ENCODE results near the gene PCBP4.
"Not testable (repeated sequence)": the region's sequence is repeated elsewhere in the genome, so short reads cannot be mapped to it uniquely, and the experiment has no call there.

The PCBP4 gene

DNA sequence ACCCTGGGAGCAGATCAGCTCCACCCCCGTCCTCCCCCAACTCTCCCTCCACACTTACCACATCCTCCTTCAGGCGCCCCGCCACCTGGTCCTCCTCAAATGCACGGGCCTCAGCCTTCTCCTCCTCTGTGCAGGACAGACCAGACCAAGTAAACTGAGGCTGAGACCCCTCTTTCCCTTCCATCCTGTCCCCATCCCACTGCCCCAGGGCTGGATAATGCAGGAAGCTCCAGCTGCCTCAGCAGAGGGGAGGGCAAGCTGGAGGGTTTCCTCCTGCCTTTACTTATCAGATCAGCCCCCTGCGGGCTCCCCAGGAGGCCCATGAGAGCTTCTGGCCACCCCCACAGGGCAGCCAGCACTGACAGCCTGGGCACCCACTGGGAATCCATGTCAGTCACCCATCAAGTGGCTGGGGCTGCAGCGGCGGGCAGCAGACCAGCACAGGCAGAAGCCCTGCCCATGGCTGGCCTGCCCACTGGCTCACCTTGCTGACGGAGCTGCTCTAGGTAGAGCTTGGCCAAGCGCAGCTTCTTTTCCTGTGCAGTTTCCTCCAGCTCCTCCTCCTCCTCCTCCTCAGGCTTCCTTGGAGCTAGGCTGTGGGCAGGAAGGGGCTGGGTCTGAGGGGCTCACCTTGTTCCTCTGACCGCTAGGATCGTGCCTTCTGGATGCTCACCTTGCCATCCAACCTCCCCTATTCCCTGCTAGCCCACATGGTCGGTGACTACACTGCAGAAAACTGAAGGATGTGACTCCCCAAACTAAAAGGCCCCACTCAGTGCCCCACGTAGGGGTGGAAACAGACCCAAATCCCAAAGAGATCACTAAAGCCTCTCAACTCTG lies 29.4 kb downstream of the PCBP4 start:
- DNase-seq: no peak

DNA sequence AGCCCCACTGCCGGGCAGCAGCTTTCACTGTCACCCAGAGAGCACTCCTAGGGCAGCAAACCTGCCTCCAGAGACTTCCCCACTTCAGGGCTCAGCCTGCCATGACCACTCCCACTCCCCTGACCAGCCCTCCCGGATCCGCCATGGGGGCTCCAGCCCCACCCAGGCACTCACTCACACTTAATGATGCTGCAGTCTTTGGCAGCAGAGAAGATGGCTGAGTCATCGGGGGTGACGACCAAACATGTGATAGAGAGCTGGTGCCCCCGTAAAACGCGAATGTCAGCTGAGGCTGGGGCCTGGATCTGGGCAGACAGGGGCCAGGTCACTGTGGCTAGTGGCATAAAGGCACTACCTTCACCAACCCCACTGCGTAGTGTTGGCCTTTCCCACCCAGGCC lies 30.2 kb downstream of the PCBP4 start:
- no peak for DNase-seq

DNA sequence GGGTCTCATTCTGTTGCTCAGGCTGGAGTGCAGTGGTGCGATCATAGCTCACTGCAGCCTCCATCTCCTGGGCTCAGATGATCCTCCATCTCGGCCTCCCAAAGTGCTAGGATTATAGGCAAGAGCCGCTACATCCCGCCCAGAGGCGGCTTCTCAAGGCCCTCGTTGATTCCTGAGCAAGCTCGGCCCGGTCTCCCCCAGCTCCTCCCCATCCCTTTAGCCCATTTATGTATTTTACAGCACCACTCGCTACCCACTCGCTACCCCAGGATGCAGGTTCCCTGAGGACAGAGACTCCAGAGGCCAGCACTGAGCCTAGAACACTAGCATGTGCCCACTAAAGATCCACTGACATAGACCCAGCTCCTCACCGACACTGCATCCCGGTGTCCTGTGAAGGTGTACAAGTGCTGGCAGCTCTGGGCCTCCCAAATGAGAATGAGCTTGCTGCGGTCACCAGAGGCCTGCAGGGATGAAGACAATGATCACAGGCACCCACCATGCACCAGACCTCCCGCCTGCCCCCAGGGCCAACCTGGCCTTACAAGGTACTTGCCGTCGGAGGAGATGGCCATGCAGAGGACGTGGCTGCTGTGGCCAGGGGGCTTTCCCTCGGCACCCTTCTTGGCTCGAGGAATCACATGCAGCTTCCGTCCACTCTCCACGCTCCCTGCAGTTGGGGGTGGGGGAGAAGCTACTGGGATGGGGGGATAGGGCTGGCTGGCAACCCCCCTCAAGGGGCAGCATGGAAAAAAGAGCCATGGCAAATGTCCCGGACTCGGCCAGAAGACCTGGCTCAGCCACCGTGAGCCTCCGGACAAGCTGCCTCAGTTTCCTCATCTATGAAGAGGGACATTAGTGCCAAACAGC lies 31.1 kb downstream of the PCBP4 start:
- no peak for DNase-seq

DNA sequence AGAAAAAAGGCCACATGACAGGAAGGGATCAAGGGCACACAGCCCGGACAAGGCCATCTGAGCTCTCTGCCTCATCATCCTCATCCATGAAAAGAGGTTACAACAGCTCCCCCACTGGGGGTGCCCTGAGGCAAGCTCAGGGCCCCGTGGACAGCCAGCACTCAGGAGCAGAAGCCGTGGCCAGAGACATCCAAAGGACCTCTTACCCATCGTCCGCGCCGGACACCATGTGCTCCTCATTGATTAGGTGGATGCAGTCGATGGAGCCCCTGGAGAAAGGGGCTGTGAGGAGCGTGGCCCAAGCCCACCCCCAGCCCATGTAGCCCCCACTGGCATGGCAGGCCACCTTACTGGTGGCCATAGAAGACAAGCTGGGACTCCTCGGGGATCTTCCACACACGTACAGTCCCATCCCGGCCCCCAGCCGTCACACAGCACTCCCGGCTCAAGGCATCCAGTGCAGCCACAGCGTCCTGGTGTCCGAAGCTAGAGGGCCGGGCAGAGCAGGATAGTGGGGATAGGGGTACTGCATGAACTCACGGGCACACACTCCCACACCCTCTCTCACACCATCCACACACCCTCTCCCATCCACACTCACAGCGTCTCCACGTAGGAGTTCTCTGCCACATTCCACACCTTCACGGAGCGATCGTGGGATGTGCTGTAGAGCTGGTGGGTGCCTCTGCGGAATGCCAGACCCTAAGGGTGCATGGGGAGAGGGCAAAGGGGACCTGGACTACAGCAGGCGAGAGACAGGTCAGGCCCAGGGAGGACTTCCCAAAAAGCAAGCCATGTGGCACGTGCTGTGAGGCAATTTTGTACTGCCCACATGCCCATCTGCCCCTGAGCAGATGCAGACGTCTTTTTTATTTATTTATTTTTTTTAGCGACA lies 32.0 kb downstream of the PCBP4 start:
- no peak for DNase-seq

DNA sequence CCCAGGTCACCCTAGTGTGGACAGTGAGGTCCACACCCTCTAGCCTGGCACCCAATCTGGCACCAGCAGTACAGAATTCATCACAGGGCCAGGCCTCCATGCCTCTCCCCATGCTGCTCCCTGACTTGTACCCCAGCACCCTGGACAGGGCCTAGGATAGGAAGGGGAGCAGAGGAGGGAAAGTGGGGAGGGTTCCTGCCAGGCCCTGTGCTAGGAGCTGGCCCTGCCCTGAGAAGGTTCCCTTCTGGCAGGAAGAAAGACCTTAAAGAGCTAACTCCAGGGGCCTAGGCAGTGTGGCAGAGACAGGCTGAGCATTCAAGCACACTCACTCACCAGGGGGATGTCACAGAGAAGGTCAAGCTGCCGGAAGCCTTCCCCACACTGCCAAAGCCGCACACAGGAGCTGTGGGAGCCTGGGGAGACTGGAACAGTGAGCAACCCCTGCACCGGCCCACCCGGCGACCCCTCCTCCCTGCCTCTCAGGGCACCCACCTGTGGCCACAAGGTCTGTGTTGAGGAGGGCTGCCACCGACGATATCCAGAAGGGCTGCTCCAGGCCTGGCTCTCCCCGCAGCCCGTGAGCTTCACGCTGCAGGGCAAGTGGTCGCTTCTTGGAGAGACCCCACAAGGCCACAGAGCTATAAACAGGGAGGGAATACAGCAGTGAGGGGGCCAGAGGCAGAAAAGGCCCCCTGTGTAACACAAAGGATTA lies 33.0 kb downstream of the PCBP4 start:
- DNase-seq: no peak

DNA sequence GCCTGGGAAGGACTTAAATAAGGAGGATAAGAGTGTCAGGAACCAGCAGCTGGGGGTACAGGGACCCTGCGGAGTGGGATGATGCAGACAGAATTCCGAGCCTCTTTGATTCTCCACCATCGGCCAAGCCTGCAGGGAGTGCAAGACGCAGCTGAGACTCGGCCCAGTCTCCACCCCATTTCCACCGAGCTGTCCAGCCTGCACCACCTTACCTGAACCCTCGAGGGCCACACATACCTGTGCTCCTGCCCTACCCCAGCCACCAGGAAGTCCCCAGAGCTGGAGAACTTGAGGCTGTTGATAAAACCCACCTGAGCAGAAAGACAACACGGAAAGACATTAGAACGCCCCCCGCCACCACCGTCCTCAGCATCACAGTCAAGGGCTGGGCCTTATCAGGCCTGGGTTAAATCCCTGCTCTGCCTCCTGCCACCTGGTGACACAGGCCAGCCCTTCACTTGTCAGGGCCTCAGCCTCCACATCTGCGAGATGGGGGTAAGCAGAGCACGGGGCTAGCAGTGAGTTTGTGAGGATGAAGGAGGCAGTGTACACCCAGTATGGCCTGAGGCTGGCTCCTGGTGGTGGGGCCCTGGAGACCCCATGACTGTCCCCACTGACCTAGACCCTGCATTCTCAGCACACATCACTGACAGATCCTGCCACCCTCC lies 33.6 kb downstream of the PCBP4 start:
- no peak for DNase-seq

DNA sequence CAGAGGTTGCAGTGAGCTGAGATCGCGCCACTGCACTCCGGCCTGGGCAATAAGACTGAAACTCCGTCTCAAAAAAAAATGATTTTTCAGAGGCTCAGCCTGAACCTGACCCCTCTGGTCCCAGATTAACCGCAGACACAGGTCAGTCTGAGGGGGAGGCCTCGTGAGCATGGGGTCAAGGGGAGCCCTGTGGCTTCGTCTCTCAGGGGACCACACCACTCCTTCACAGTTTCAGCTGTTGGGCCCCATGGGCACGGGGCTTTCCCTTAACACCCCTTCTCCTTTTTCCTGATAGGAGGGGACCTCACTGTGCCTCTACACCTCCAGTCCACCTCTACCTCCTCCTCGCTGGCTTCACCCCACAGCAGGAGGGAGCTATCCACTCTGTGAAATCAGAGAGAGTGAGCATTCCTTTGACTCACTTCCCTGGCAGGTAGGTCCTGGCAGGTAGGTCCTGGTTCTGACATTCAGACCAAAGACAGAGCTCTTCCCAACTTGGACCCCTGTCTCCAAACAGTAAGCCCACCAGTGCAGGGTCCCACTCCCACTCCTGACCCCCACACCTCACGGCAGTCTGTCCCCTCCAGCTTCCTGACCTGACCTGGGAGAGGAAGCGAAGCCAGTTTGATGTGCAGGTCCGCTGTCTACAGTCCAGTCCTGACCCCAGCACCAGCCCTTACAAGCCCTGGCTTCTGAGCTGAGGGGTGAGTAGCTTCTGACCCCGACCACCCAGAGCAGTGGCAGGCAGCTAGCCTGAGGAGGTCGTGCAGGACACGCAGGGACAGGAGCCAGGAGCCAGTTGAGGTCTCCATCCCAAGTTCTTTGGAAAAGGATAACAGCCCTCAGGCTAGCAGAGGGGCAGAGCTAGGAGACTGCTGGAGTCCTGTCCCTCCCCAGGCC lies 34.5 kb downstream of the PCBP4 start:
- no peak for DNase-seq

DNA sequence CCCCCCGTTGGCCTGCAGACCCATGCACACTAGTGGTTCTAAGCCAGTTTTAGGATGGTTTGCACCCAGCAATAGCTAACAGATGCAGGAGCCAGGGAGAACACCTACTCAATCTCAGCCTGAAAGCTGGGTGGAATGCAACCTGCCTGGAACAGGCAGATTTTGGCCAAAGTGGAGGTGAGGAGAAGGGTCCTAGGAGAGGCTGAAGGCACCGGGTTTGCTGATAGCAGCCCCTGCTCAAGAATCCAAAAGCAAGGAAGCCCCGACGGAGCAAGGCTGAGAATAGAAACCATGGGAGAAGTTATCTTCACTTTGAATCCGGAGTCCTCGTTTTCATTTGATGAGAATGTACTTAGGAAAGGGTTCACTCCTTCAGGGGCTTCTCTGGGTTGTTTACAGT lies 35.5 kb downstream of the PCBP4 start:
- no peak for DNase-seq

DNA sequence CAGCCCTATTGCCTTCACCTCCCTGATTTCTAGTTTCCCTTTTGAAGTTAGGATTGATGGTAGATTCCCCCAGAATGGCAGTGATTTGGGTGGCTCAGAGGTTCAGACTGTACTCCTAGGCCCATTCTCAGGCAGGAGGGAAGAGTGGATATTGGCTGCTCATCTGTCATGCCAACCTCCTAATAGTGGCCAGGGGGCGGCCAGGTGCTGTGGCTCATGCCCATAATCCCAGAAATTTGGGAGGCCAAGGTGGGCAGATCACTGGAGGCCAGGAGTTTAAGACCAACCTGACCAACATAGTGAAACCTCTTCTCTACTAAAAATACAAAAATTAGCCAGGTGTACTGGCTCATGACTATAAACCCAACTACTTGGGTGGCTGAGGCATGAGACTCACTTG lies 36.8 kb downstream of the PCBP4 start:
- no peak for DNase-seq

DNA sequence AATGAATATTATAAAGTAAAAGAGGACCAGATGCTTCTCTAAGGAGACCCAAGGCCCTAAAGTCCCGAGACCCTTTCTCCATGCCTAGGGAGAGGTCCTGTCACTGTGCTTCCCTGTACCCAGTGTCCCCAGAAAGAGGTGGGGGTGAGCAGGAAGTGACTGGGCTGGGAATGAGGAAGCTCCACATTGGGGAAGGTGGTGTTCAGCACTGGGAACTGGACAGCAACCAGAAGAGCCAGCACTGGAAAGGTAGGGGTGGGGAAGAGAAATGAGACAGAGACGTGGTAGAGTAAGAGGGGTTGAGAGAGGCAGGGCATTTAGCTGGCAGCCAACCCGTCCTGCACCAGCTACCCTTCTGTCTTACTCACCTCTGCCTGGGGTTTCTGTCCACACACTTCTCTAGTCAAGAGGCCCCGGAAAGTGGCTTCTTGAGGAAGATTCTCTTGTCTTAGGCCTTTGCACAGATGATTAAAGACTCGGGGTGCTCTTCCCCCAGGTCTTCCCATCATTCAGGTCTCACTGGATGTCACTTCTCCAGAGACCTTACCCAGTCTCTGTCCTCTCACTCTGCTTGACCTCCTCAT lies 37.7 kb downstream of the PCBP4 start:
- no peak for DNase-seq

DNA sequence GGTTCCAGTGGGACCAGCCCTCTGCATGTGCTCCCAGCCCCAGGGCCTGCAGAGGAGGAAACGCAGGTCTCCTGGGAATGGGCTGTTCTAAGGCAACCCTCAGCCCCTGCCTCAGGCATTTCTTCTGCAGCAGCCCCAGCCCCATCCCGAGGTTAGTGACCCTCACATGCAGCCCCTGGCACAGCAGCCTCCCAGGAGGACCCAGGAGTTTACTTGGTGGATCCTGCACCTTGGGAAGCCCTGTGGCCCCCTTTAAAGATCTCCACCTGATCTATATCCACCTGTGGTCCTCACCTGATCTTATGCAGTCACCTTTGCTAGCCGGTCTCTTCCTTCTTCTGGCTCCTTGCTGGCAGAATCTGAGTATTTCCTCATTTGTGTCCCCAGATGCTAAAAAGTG lies 38.3 kb downstream of the PCBP4 start:
- DNase-seq: not testable (repeated sequence)

DNA sequence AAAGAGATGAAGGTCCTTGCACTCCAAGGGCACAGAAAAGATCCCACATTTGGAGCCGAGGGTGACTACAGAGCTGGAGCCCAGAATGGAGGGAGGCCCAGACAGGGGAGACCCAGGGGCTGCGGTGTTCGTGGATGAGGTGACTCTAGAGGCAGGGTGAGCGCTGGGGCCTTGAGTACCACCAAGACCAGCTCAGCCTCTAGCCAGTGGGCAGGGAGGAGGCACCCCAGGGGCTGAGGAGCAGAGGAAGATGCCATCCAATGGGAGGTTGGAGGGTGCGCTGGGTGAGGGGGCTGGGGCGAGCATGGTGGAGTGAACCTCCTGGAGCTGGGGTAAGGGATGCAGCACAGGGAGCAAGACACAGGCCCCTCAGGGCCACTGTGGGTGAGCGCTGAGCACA lies 38.8 kb downstream of the PCBP4 start:
- DNase-seq: no peak

DNA sequence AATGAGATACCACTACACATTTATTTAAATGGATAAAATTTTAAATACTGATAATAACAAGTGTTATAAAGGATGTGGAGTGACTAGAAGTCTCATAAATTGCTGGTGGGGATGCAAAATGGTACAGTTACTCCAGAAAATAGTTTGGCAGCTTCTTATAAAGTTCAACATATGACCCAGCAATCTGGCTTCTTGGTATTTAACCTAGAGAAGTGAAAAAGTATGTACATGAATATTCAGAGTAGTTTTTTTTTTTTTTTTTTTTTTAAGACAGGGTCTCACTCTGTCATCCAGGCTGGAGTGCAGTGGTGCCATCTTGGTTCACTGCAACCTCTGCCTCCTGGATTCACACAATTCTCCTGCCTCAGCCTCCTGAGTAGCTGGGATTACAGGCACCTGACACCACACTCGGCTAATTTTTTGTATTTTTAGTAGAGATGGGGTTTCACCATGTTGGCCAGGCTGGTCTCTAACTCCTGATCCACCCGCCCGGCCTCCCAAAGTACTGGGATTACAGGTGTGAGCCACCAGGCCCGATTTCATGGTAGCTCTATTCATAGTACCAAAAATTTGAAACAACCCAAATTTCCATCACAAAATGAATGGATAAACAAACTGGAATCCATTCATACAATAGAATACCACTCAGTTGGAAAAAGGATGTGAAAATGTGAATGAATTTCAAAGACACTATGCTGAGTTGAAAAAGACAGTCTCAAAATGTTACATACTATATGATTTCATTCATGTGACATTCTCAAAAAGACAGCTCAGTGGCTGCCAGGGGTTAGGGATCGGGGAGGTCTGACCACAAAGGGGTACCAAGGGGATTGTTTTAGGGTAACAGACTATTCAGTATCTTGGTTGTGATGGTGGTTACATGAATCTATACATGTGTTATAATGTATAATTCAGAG lies 39.9 kb downstream of the PCBP4 start:
- DNase-seq: no peak

DNA sequence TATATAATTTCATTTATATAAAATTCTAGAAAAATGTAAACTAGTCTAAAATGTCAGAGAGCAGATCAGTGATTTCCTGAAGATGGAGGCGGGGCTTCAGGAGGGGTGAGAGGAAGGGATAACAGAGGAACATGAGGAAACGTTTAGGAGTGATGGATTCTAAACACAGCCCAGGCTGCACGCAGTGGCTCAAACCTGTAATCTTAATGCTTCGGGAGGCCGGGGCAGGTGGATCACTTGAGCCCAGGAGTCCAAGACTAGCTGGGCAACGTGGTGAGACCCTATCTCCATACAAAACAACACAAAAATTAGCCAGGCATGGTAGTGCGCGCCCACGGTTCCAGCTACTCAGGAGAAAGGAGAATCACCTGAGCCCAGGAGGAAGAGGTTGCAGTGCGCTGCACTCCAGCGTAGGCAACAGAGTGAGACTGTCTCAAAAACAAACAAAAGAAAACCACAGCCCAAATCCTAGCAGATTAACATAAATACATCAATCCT lies 46.1 kb downstream of the PCBP4 start:
- DNase-seq: no peak

DNA sequence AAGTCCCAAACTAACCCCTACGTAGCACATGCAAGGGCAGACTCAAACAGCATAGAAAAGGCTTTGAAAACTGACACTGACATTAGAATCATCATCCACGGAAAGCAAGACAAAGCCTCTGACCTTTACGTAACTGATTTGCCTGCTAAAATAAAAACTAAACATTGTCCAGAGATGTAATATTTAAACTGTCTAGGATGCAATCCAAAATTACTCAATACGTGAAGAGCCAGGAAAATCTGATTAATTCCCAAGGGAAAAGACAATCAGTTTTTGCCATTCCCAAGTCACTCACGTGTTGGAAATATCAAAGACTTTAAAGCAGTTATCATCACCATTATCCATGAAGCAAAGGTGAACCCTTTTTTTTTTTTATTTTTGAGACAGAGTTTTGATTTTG lies 50.8 kb downstream of the PCBP4 start:
- no peak for DNase-seq

DNA sequence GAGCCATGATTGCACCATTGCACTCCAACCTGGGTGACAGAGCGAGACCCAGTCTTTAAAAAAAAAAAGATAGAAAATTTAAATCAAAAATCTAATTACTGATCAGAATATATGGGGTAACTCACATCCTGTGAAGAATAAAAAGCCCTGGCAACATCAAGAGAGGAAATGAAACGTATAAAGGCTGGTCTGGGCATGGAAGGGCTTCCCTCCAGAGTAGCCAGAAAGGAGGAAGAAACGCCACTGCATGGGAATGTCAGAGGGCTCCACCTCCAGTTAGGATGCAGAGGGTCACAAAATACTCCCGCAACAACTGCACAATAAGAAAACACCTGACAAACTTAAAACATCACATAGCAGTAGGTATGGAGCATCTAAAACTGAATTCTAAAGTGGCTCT lies 59.2 kb downstream of the PCBP4 start:
- DNase-seq: no peak
